GM12878 (cell line): ENCODE measurements around the gene ANGPTL2. TPM values are rescaled to one million over a fixed set of nuclear protein-coding genes. Genes with fewer than 3 reads are reported as not detected.
A peak's percentile ranks its signal among the peaks of the same experiment; 100 is the strongest.

Experiments used
- ATAC-seq: fragments of 200-7000 bp; cut with Tn5 transposase; 3 replicates; pipeline ENCODE4 v1.9.1; 2020; ENCODE audit warnings: mild to moderate bottlenecking, moderate library complexity
- BruUV-seq: library from RNA; stranded (reverse); fragments of 400-500 nt; replicated peaks from 2 replicates; lab custom pipeline; 2021; lab: Mats Ljungman, UMichigan
- CTCF ChIA-PET: fragments of 300-600 bp; sonication (Branson Sonifier 250); formaldehyde crosslinking; extraction: SDS; loops from one replicate; lab custom pipeline; 2021; ENCODE audit warnings: inconsistent platforms; lab: Yijun Ruan, JAX
- POLR2A ChIA-PET: fragments of 350-600 bp; formaldehyde crosslinking; extraction: SDS; loops from one replicate; lab custom pipeline; 2021; ENCODE audit warnings: inconsistent platforms; lab: Charles Lee
- RAD21 ChIA-PET: fragments of 300-600 bp; sonication (Branson Sonifier 250); formaldehyde crosslinking; loops from one replicate; lab custom pipeline; 2023; ENCODE audit warnings: antibody characterized with exemption; ENCODE audit not compliant: unreplicated experiment; lab: Charles Lee
- SMC1A ChIA-PET: fragments of 300-600 bp; sonication (Branson Sonifier 250); formaldehyde crosslinking; loops from one replicate; lab custom pipeline; 2023; ENCODE audit not compliant: unreplicated experiment, uncharacterized antibody; lab: Charles Lee
- DNase-seq: peaks from one replicate; pipeline ENCODE4 v3.0.0-alpha.2; 2011; ENCODE audit warnings: low read depth, low spot score
- FAIRE-seq: peaks from 3 replicates; lab custom pipeline; 2011; peaks lifted over from hg19 to GRCh38; lab: Jason Lieb, UNC
- H2AFZ ChIP-seq: 2 replicates; pipeline ENCODE4 v1.6.0; 2011; ENCODE audit warnings: low read depth, low read length, control low read depth; ENCODE audit not compliant: control insufficient read depth
- H3K27ac ChIP-seq: 2 replicates; pipeline ENCODE4 v1.5.1; 2011; ENCODE audit warnings: control low read depth; ENCODE audit not compliant: control insufficient read depth, insufficient read depth
- H3K27me3 ChIP-seq, 2 experiments: replicated peaks in 1 of 2; 2 replicates each; pipeline versions ENCODE4 v1.6.0 to v1.6.1; 2011; ENCODE audit warnings: low read length in 1 of 2; ENCODE audit not compliant: control insufficient read depth in 2 of 2, insufficient read depth in 2 of 2
- H3K36me3 ChIP-seq, 2 experiments: 2 replicates each; pipeline ENCODE4 v1.5.1; 2011; ENCODE audit warnings: low read length in 1 of 2; ENCODE audit not compliant: control insufficient read depth in 2 of 2, insufficient read depth in 2 of 2
- H3K4me1 ChIP-seq: 2 replicates; pipeline ENCODE4 v1.6.1; 2011; ENCODE audit warnings: mild to moderate bottlenecking, low read length, moderate library complexity, mixed read lengths; ENCODE audit not compliant: control insufficient read depth, insufficient read depth
- H3K4me2 ChIP-seq: 2 replicates; pipeline ENCODE4 v1.6.0; 2011; ENCODE audit warnings: control low read depth; ENCODE audit not compliant: control insufficient read depth, insufficient read depth
- H3K4me3 ChIP-seq: fragments of 200-600 bp; sonication (generic); 2 replicates; pipeline ENCODE4 v1.5.1; 2016
- H3K79me2 ChIP-seq: 2 replicates; pipeline ENCODE4 v1.6.0; 2011; ENCODE audit warnings: low read length; ENCODE audit not compliant: control insufficient read depth, insufficient read depth
- H3K9ac ChIP-seq: 2 replicates; pipeline ENCODE4 v1.8.0; 2011; ENCODE audit warnings: low read length, control low read depth, mixed read lengths; ENCODE audit not compliant: control insufficient read depth, insufficient read depth
- H3K9me3 ChIP-seq: replicated peaks from 3 replicates; pipeline ENCODE4 v1.5.1; 2011; ENCODE audit warnings: mild to moderate bottlenecking, low read length; ENCODE audit not compliant: control insufficient read depth, insufficient read depth
- H4K20me1 ChIP-seq: 2 replicates; pipeline ENCODE4 v1.6.0; 2011; ENCODE audit not compliant: control insufficient read depth, insufficient read depth
- ATF2 ChIP-seq: IDR thresholded peaks from 2 replicates; pipeline ENCODE4 v1.6.1; 2012; ENCODE audit warnings: low read length, inconsistent platforms
- HDGF ChIP-seq: fragments of 450-650 bp; IDR thresholded peaks from 2 replicates; pipeline ENCODE4 v1.6.1; 2016; ENCODE audit warnings: antibody characterized with exemption
- NFYB ChIP-seq: IDR thresholded peaks from 2 replicates; pipeline ENCODE4 v1.6.1; 2011; ENCODE audit warnings: low read depth, mild to moderate bottlenecking, low read length, improper control_type of control experiment, moderate library complexity; ENCODE audit not compliant: insufficient read depth
- NRF1 ChIP-seq: conservative IDR thresholded peaks from 2 replicates; pipeline ENCODE4 v1.6.1; 2011; ENCODE audit warnings: mild to moderate bottlenecking, low read depth, low read length, improper control_type of control experiment
- STAT1 ChIP-seq: fragments of 450-650 bp; conservative IDR thresholded peaks from 2 replicates; pipeline ENCODE4 v1.6.1; 2014; ENCODE audit warnings: antibody characterized with exemption, mild to moderate bottlenecking
- TCF7 ChIP-seq: IDR thresholded peaks from 2 replicates; pipeline ENCODE4 v1.6.1; 2014; ENCODE audit warnings: antibody characterized with exemption, borderline replicate concordance
- WGBS: methylation state at CpG from one replicate; pipeline ENCODE4 v1.1.6; 2016; ENCODE audit warnings: low lambda C conversion rate; ENCODE audit not compliant: insufficient replicate concordance, insufficient coverage; ENCODE audit errors: missing lambda C conversion rate; 5-methylcytosine and 5-hydroxymethylcytosine counted together
- in situ Hi-C: fragments of 300-500 bp; cut with MboI; formaldehyde crosslinking; loops from 9 replicates; pipeline ENCODE4 v1.14.3; 2018; ENCODE audit warnings: mixed read lengths
- intact Hi-C: fragments of 100-400 bp; cut with micrococcal nuclease; formaldehyde crosslinking; loops from one replicate; pipeline ENCODE4 v1.14.2; 2022; ENCODE audit not compliant: unreplicated experiment
- polyA plus RNA-seq, 11 experiments: library from polyadenylated mRNA; depleted of rRNA in 4 of 11; unstranded in 6 of 11; stranded (reverse) in 5 of 11; fragments of >200 nt; fragmentation: Nextera tagmentation in 4 of 11; fragmentation: Illumina TruSeq in 1 of 11; extraction: Ambion mirVana in 4 of 11; extraction: Trizol in 1 of 11; gene quantifications; 1 replicate in 1 of 11; 2 replicates in 10 of 11; pipeline versions ENCODE4 v1.2.1 to v1.2.3, GENCODE V29; 2011 to 2016; ENCODE audit warnings: inconsistent platforms in 2 of 11, missing spikeins in 2 of 11, low read depth in 1 of 11
- total RNA-seq, 4 experiments: library from RNA; depleted of rRNA in 3 of 4; stranded (reverse); fragments of >200 nt in 3 of 4; fragmentation: Illumina TruSeq in 1 of 4; extraction: Trizol in 1 of 4; gene quantifications; 2 replicates each; pipeline versions ENCODE4 v1.2.1 to v1.2.3, GENCODE V29; 2013 to 2021

Gene ANGPTL2
- total and polyA plus RNA-seq, 10 of the 15 experiments (the other 5 are each of a cell fraction or from before 2014, with no cell fraction given) = 0.13 to 2.6 (median 0.82) TPM; not detected in 1

GRCh38 chr9:127155314-127155960 lies 33.0 kb upstream of the ANGPTL2 start:
- RAD21 ChIA-PET = interaction anchor here (0.7 to 3.6 kb wide), 14 partner anchors 11 to 291 kb away, joined by 3 to 76 read pairs (median 6); partner anchors contain the start of gene ANGPTL2
- 80% methylated on average over 5 of the region's 5 CpGs for WGBS
- Histone ChIP-seq H4K20me1 (no peaks in the 10 kb centered on the region), H3K27me3 (no peaks in the 10 kb centered on the region), H3K79me2 (no peaks in the 10 kb centered on the region), H3K36me3 (no peaks in the 10 kb centered on the region; a peak in 1 of 4 replicates), H2AFZ (0 out of 2 replicates have a peak overlapping the region, but pooled peaks have one; percentile 13), H3K9ac (no peak overlapping the region; the same call in 1 of the 2 replicates), H3K9me3 (no peaks in the 10 kb centered on the region), H3K4me3 (no peak overlapping the region), H3K4me2 (peak overlapping the region; percentile 80), H3K27ac (peak overlapping the region; percentile 75), H3K4me1 (peaks cover 21% of the 10 kb centered on the region)
- ATAC-seq (no peak), DNase-seq (no peak), FAIRE-seq (no peak)
- BruUV-seq = no TSS peak
- TF ChIP-seq TCF7 (no peak), NRF1 (no peak), HDGF (0 out of 2 replicates have a peak, but pooled peaks have one; percentile 27), NFYB (no peak), ATF2 (no peak), STAT1 (no peak)
- intact Hi-C loops (no loop called here), in situ Hi-C loops (no loop called here)
- POLR2A ChIA-PET = interaction anchor here (1.1 to 3.0 kb wide), 3 partner anchors 11 to 28 kb away, joined by 3 to 23 read pairs (median 10); no protein-coding TSS in a partner anchor
- CTCF ChIA-PET = interaction anchor here (0.9 to 1.9 kb wide), 9 partner anchors 8 to 190 kb away, joined by 3 to 8 read pairs (median 4); no protein-coding TSS in a partner anchor
- SMC1A ChIA-PET = interaction anchor here (0.5 to 28.4 kb wide), 14 partner anchors 9 to 169 kb away, joined by 3 to 812 read pairs (median 4); no protein-coding TSS in a partner anchor
